Measurements from ENCODE around the gene TMEM229B. TPM values are rescaled to one million over a fixed set of nuclear protein-coding genes. Genes with fewer than 3 reads are reported as not detected.

The TMEM229B gene
- 0.14 and 2.2 TPM in 2 replicates for total RNA-seq

DNA sequence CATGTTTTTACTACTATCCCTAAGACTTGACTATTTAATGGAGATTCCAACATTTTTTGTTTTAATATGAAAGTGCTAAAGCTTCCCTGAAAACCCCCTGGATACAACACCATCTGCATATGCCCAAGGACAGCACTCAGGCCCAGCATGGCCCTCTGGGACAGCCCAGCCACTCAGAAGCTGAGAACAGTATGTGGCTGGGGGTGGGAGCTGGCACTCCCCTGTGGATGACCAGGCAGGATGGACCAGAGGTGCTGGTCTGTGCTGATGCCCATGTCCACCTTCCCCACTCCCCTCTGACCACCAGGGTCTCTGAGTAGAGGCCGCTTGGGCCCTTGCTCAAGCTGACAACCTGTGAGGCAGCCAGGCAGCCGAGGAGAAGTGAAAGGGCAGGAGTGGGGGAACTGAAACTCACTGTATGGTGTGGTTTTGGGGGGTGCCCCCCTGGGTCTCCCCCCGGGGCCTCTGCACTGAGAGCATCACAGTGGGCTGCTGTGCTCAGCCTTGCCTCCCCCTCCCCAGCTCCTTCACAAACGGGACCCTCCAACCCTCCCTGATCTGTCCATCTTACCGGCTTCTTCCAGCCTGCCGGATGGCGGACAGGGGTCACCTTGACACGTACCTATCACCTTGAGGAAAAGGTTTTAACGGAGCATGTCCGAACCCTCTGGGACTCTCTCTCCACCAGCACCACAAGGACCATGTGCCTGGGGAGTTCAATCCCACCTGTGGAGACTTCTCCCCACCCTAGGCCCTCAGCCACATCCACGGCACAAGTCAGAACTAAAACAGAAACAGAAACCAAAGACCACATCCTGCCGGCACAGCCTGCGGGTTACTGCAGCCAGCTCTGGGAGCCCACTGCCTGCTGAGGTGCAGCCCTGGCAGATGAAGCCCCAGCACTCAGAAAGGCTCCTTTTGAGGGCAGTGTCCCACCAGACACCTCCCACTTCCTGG, at the start of gene TMEM229B:
TMEM229B (minus strand) TSS at position 785 of the 957 bp plus-strand sequence. CDS start 14,798 bp downstream, outside the sequence.
- no peak for DNase-seq (ENCODE audit: low read depth)
- no peak within 1 kb of the TSS for H3K4me3 ChIP-seq (ENCODE audit: low read depth, low read length)
- TF ChIP-seq, protein P1, sequence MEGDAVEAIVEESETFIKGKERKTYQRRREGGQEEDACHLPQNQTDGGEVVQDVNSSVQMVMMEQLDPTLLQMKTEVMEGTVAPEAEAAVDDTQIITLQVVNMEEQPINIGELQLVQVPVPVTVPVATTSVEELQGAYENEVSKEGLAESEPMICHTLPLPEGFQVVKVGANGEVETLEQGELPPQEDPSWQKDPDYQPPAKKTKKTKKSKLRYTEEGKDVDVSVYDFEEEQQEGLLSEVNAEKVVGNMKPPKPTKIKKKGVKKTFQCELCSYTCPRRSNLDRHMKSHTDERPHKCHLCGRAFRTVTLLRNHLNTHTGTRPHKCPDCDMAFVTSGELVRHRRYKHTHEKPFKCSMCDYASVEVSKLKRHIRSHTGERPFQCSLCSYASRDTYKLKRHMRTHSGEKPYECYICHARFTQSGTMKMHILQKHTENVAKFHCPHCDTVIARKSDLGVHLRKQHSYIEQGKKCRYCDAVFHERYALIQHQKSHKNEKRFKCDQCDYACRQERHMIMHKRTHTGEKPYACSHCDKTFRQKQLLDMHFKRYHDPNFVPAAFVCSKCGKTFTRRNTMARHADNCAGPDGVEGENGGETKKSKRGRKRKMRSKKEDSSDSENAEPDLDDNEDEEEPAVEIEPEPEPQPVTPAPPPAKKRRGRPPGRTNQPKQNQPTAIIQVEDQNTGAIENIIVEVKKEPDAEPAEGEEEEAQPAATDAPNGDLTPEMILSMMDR (conservative IDR thresholded peaks at IDR 0.05; ENCODE audit: low read depth, low read length) = no peak

DNA sequence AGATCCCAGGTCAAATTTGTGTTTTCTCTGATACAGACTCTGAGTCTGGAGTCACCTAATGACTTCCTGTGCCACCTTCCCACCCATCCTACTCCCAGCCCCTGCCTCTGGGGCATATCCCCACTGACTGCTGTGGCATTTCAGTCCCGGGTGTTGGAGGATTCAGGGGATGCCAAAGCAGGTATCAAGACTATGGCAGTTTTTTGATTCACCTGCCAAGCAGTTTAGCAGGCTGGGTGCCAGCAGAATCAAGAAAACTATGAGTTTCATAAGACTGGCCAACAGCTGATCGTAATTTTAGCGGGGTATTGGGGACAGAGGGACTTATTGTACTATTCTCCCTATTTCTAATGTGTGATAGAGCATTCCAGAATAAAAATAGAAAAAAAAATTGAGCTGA, 49.2 kb upstream of the TMEM229B start:
- H3K4me3 ChIP-seq (ENCODE audit: low read depth, low read length) = no peak overlapping the region
- TF ChIP-seq, protein P1 (conservative IDR thresholded peaks at IDR 0.05; ENCODE audit: low read depth, low read length) = no peak
- DNase-seq (ENCODE audit: low read depth) = no peak

DNA sequence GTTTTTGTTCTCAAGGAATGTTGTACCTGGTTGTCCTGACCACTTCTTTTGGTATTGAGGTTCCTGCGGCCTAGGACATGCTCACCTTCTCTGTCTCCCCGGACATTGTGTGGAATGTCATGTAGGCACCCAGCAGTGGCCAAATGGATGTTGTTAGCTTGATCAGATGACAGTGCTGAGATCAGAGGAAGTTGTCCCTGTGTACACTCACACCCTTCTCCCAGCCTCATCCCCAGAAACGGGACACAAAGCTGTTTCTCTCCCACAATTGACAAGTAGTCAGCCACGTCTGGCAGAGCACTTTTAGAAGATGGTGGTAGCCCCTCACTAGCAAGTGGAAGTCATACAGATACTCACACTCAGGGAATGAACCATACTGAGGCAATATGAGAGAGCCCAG, 47.6 kb upstream of the TMEM229B start:
- TF ChIP-seq, protein P1 (conservative IDR thresholded peaks at IDR 0.05; ENCODE audit: low read depth, low read length) = no peak
- DNase-seq (ENCODE audit: low read depth) = no peak
- no peak overlapping the region for H3K4me3 ChIP-seq (ENCODE audit: low read depth, low read length)

DNA sequence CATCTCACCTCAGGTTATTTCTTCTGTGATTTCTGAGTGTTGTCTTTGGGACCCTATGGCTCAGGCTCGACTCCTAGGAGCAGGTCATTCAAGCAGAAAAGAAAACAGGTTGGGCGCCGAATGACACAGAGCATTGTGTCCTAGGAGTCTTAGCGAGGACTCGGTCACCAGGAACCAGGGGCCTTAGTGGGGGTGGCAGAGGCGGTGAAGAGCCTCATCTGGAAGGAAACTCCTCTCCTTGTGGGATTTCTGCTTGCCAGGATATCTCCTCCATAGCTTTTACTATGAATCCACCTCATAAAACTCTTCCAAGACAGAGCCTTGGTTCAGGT, 45.2 kb upstream of the TMEM229B start:
- no peak for DNase-seq (ENCODE audit: low read depth)
- peak overlapping the region; percentile 70 for H3K4me3 ChIP-seq (ENCODE audit: low read depth, low read length)
- TF ChIP-seq, protein P1 (conservative IDR thresholded peaks at IDR 0.05; ENCODE audit: low read depth, low read length) = no peak

DNA sequence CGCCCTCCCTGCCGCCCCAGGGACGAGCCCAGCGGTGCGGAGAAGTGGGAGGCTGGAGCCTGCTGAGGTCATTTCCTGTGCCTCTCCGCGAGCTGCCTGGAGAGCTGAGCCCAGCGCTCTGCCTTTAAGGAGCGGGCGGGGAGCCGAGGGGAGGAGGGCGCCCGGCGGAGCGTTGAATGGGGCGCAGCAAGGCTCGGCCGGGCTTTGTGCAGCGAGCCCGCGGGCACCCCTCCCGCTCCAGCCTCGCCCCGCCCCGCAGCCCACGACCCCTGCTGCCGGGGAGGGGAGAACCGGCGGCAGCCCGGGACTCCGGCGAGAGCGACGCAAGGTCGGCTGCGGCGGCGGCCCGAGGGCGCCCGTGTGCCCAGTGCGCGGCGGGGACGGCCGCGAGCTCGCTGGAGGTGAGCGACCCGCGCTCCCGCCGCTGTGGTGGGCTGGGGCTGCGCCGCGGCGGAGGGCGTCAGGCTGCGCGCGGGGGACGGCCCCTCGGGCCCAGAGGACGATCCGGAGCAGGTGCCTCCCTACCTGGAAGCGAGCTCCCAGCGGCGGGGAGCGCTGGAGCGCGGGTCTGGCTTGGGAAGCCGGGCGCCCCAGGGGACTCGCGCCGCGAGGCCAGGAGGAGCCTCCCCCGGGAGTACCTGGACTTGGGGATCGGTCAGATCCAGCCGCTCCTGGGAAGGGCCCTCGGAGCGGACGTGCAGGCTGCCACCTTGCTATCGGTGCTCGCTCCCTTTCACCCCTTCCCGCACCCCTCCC, 44.7 kb upstream of the TMEM229B start, which contains the start of gene PLEKHH1:
PLEKHH1 (plus strand) TSS at position 293 of the 756 bp plus-strand sequence. CDS start 8,578 bp downstream, outside the sequence.
- no peak for DNase-seq (ENCODE audit: low read depth)
- TF ChIP-seq, protein P1 (conservative IDR thresholded peaks at IDR 0.05; ENCODE audit: low read depth, low read length) = no peak

DNA sequence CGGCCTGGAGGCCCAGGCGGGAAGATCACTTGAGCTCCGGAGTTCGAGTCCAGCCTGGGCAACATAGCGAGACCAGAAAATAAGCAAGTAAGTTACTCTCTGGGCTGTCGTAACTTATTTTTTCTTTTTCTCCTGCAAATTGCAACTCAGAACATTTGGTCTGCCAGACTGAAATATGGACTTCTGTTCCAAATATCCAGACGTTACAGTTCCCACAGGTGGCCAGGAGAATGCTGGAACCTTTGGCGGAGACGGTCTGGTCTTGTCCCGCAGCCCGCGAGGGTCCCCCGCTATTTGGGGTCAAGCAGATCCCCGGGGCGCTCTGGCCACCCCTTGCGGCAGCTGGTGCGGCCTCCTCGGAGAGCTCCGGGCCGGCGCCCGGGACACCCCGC, 44.1 kb upstream of the TMEM229B start:
- DNase-seq (ENCODE audit: low read depth) = no peak
- H3K4me3 ChIP-seq (ENCODE audit: low read depth, low read length) = peak overlapping the region; percentile 70
- TF ChIP-seq, protein P1 (conservative IDR thresholded peaks at IDR 0.05; ENCODE audit: low read depth, low read length) = no peak

More for the DNA sequence above, 44.7 kb upstream of the TMEM229B start, which contains the start of gene PLEKHH1:
- peak within 1 kb of the TSS; percentile 70 for H3K4me3 ChIP-seq (ENCODE audit: low read depth, low read length)
